ENCODE measurements around the gene NFS1. TPM values are rescaled to one million over a fixed set of nuclear protein-coding genes. Genes with fewer than 3 reads are reported as not detected.
A peak's percentile ranks its signal among the peaks of the same experiment; 100 is the strongest.

The NFS1 gene
- total and polyA plus RNA-seq, 4 experiments from 2014 or later: 6.3 to 33.6 (median 29.3) TPM

- H3K9me3 Mint-ChIP-seq: peaks cover 0 to 11% (median 0%) of the 10 kb centered on the region in 8 donors
- Histone ChIP-seq H3K36me3 (ENCODE audit: insufficient read depth, low read length) (peaks cover 43% of the 10 kb centered on the region), H3K4me1 (ENCODE audit: insufficient read depth, low read length) (peaks cover 36% of the 10 kb centered on the region), H3K9me3 (ENCODE audit: control insufficient read depth in 1 of 2, low read length in 2 of 2) (no peaks in the 10 kb centered on the region), H3K27ac (ENCODE audit: low read depth, low read length) (no peak overlapping the region), H3K4me3 (ENCODE audit: low read length in 2 of 2) (no peak overlapping the region), H3K27me3 (ENCODE audit: insufficient read depth, low read length) (no peaks in the 10 kb centered on the region)
- ChIA-PET CTCF (ENCODE audit: partially characterized antibody) (interaction anchor here (0.7 to 2.7 kb wide), 4 partner anchors 29 to 101 kb away, joined by 3 to 7 read pairs (median 4); no protein-coding TSS in a partner anchor), POLR2A (ENCODE audit: partially characterized antibody) (interaction anchor here (0.7 to 6.8 kb wide), 7 partner anchors 8 to 86 kb away, joined by 3 to 100 read pairs (median 5); partner anchors contain the start of genes RBM39 and SPAG4)
- no peak for DNase-seq
- H3K4me3 Mint-ChIP-seq: peak overlapping the region in 3 of 8 donors; percentile 6 to 61 (median 50)
- peaks cover 32 to 75% of the 10 kb centered on the region in 2 donors for H3K36me3 Mint-ChIP-seq
- H3K4me1 Mint-ChIP-seq: peaks cover 29 to 65% (median 33%) of the 10 kb centered on the region in 4 donors
- no peaks in the 10 kb centered on the region for H3K27me3 Mint-ChIP-seq
- intact Hi-C loops (cut with micrococcal nuclease): no loop called here
- H3K27ac Mint-ChIP-seq: peak overlapping the region; percentile 57 to 98 (median 72)
Observed at GRCh38 chr20:35702051-35702823, 3.1 kb upstream of the NFS1 start.

- H3K27ac ChIP-seq (ENCODE audit: low read depth, low read length): peak overlapping the region; percentile 84
- H3K4me1 ChIP-seq (ENCODE audit: insufficient read depth, low read length): peaks cover 38% of the 10 kb centered on the region
- Mint-ChIP-seq H3K4me1 (peaks cover 33 to 71% (median 38%) of the 10 kb centered on the region in 4 donors), H3K4me3 (peak overlapping the region; percentile 60 to 99 (median 95)), H3K27me3 (no peaks in the 10 kb centered on the region), H3K36me3 (peaks cover 31 to 67% of the 10 kb centered on the region in 2 donors), H3K27ac (peak overlapping the region; percentile 57 to 99 (median 94)), H3K9me3 (peaks cover 0 to 11% (median 0%) of the 10 kb centered on the region in 8 donors)
- H3K36me3 ChIP-seq (ENCODE audit: insufficient read depth, low read length): peaks cover 38% of the 10 kb centered on the region
- POLR2A ChIA-PET (ENCODE audit: partially characterized antibody): interaction anchor here (0.7 to 6.8 kb wide), 11 partner anchors 10 to 253 kb away, joined by 3 to 100 read pairs (median 7); partner anchors contain the start of genes CPNE1, PHF20, RBM12 and RBM39
- intact Hi-C loops (cut with micrococcal nuclease): no loop called here
- H3K4me3 ChIP-seq (ENCODE audit: low read length in 2 of 2): no peak overlapping the region
- DNase-seq: no peak
- CTCF ChIA-PET (ENCODE audit: partially characterized antibody): interaction anchor here (1.2 to 2.8 kb wide), 3 partner anchors 39 to 100 kb away, joined by 3 to 8 read pairs (median 3); no protein-coding TSS in a partner anchor
- no peaks in the 10 kb centered on the region for H3K9me3 ChIP-seq (ENCODE audit: control insufficient read depth in 1 of 2, low read length in 2 of 2)
- H3K27me3 ChIP-seq (ENCODE audit: insufficient read depth, low read length): no peaks in the 10 kb centered on the region
Observed at GRCh38 chr20:35700625-35701148, 1.5 kb upstream of the NFS1 start.

- Mint-ChIP-seq H3K27ac (peak overlapping the region; percentile 93 to 99 (median 97)), H3K36me3 (peaks cover 30 to 67% of the 10 kb centered on the region in 2 donors), H3K4me3 (peak overlapping the region; percentile 92 to 99 (median 95)), H3K4me1 (peaks cover 35 to 75% (median 42%) of the 10 kb centered on the region in 4 donors), H3K27me3 (no peaks in the 10 kb centered on the region), H3K9me3 (peaks cover 0 to 11% (median 0%) of the 10 kb centered on the region in 8 donors)
- Histone ChIP-seq H3K4me3 (ENCODE audit: low read length in 2 of 2) (peak overlapping the region; percentile 86 to 90), H3K4me1 (ENCODE audit: insufficient read depth, low read length) (peaks cover 38% of the 10 kb centered on the region), H3K36me3 (ENCODE audit: insufficient read depth, low read length) (peaks cover 38% of the 10 kb centered on the region), H3K27me3 (ENCODE audit: insufficient read depth, low read length) (no peaks in the 10 kb centered on the region), H3K9me3 (ENCODE audit: control insufficient read depth in 1 of 2, low read length in 2 of 2) (no peaks in the 10 kb centered on the region), H3K27ac (ENCODE audit: low read depth, low read length) (peak overlapping the region; percentile 84)
- CTCF ChIA-PET (ENCODE audit: partially characterized antibody): interaction anchor here (1.1 to 2.8 kb wide), 4 partner anchors 40 to 99 kb away, joined by 3 to 8 read pairs (median 3); partner anchors contain the start of gene PHF20
- intact Hi-C loops (cut with micrococcal nuclease): loop anchor here (1.0 to 10.0 kb wide), 6 partner anchors 36 to 235 kb away; partner anchors contain the start of genes CPNE1 and RBM12
- DNase-seq: no peak
- POLR2A ChIA-PET (ENCODE audit: partially characterized antibody): interaction anchor here (0.8 to 6.8 kb wide), 16 partner anchors 11 to 254 kb away, joined by 3 to 100 read pairs (median 5); partner anchors contain the start of genes CPNE1, PHF20, RBM12 and RBM39
Observed at GRCh38 chr20:35699957-35700624, 939 bp upstream of the NFS1 start.

GRCh38 chr20:35698298-35699126, 640 bp downstream of the NFS1 start:
- H3K4me1 Mint-ChIP-seq: peaks cover 32 to 59% (median 41%) of the 10 kb centered on the region in 4 donors
- POLR2A ChIA-PET (ENCODE audit: partially characterized antibody): interaction anchor here (0.5 to 6.8 kb wide), 14 partner anchors 12 to 255 kb away, joined by 3 to 100 read pairs (median 4); partner anchors contain the start of genes CPNE1, PHF20, RBM12 and RBM39
- peaks cover 0 to 11% (median 0%) of the 10 kb centered on the region in 8 donors for H3K9me3 Mint-ChIP-seq
- CTCF ChIA-PET (ENCODE audit: partially characterized antibody): interaction anchor here (1.1 to 2.8 kb wide), 2 partner anchors 74 to 97 kb away, joined by 3 to 8 read pairs; partner anchors contain the start of gene PHF20
- H3K4me1 ChIP-seq (ENCODE audit: insufficient read depth, low read length): peaks cover 33% of the 10 kb centered on the region
- H3K27ac ChIP-seq (ENCODE audit: low read depth, low read length): peak overlapping the region; percentile 84
- intact Hi-C loops (cut with micrococcal nuclease): loop anchor here (1.0 to 10.0 kb wide), 6 partner anchors 34 to 234 kb away; partner anchors contain the start of genes CPNE1 and RBM12
- no peak for DNase-seq
- no peaks in the 10 kb centered on the region for H3K27me3 ChIP-seq (ENCODE audit: insufficient read depth, low read length)
- H3K4me3 ChIP-seq (ENCODE audit: low read length in 2 of 2): peak overlapping the region; percentile 90 to 92
- no peaks in the 10 kb centered on the region for H3K27me3 Mint-ChIP-seq
- peak overlapping the region; percentile 88 to 99 (median 94) for H3K4me3 Mint-ChIP-seq
- peaks cover 23 to 54% of the 10 kb centered on the region in 2 donors for H3K36me3 Mint-ChIP-seq
- peak overlapping the region; percentile 89 to 99 (median 97) for H3K27ac Mint-ChIP-seq
- H3K36me3 ChIP-seq (ENCODE audit: insufficient read depth, low read length): peaks cover 25% of the 10 kb centered on the region
- H3K9me3 ChIP-seq (ENCODE audit: control insufficient read depth in 1 of 2, low read length in 2 of 2): no peaks in the 10 kb centered on the region

- POLR2A ChIA-PET (ENCODE audit: partially characterized antibody): interaction anchor here (0.5 to 3.1 kb wide), 3 partner anchors 13 to 44 kb away, joined by 3 to 29 read pairs (median 3); partner anchors contain the start of genes CPNE1, RBM12 and RBM39
- peak overlapping the region in 1 of 2 donors; percentile 90 for H3K4me3 ChIP-seq (ENCODE audit: low read length in 2 of 2)
- H3K4me1 Mint-ChIP-seq: peaks cover 32 to 56% (median 40%) of the 10 kb centered on the region in 4 donors
Observed at GRCh38 chr20:35697696-35698297, 1.4 kb downstream of the NFS1 start.

More at GRCh38 chr20:35697696-35698297, 1.4 kb downstream of the NFS1 start:
- H3K27ac Mint-ChIP-seq: peak overlapping the region; percentile 71 to 98 (median 97)
- Histone ChIP-seq H3K27ac (ENCODE audit: low read depth, low read length) (peak overlapping the region; percentile 84), H3K4me1 (ENCODE audit: insufficient read depth, low read length) (peaks cover 30% of the 10 kb centered on the region), H3K27me3 (ENCODE audit: insufficient read depth, low read length) (no peaks in the 10 kb centered on the region), H3K36me3 (ENCODE audit: insufficient read depth, low read length) (peaks cover 20% of the 10 kb centered on the region), H3K9me3 (ENCODE audit: control insufficient read depth in 1 of 2, low read length in 2 of 2) (no peaks in the 10 kb centered on the region)
- no peak for DNase-seq
- H3K4me3 Mint-ChIP-seq: peak overlapping the region; percentile 88 to 99 (median 94)
- CTCF ChIA-PET (ENCODE audit: partially characterized antibody): no interaction called here
- H3K9me3 Mint-ChIP-seq: peaks cover 0 to 11% (median 0%) of the 10 kb centered on the region in 8 donors
- H3K27me3 Mint-ChIP-seq: no peaks in the 10 kb centered on the region
- intact Hi-C loops (cut with micrococcal nuclease): loop anchor here (2.0 to 10.0 kb wide), 3 partner anchors 97 to 233 kb away; no protein-coding TSS in a partner anchor
- H3K36me3 Mint-ChIP-seq: peaks cover 22 to 52% of the 10 kb centered on the region in 2 donors

Data from CD4-positive, alpha-beta memory T cell (primary cell).